Subcutaneous abdominal adipose tissue (tissue), 5 donors: ENCODE measurements around the gene FRYL.
A peak's percentile ranks its signal among the peaks of the same experiment; 100 is the strongest.
"Not testable (repeated sequence)": the region's sequence is repeated elsewhere in the genome, so short reads cannot be mapped to it uniquely, and the experiment has no call there.

Experiments used
- H3K27ac ChIP-seq: one replicate; pipeline ENCODE4 v1.7.0; 2013; ENCODE audit warnings: low read depth, mild to moderate bottlenecking, inconsistent platforms, low read length, moderate library complexity
- H3K27me3 ChIP-seq, 5 donors: one replicate each; pipeline ENCODE4 v1.7.0; 2013; ENCODE audit warnings: low read length in 5 of 5, inconsistent platforms in 1 of 5; ENCODE audit not compliant: control insufficient read depth in 5 of 5, insufficient read depth in 4 of 5
- H3K36me3 ChIP-seq, 5 donors: one replicate each; pipeline ENCODE4 v1.7.0; 2013; ENCODE audit warnings: low read length in 5 of 5; ENCODE audit not compliant: control insufficient read depth in 5 of 5, insufficient read depth in 5 of 5
- H3K4me1 ChIP-seq, 5 donors: one replicate each; pipeline ENCODE4 v1.7.0; 2013; ENCODE audit warnings: low read length in 5 of 5, mild to moderate bottlenecking in 3 of 5, moderate library complexity in 1 of 5; ENCODE audit not compliant: control insufficient read depth in 5 of 5, insufficient read depth in 5 of 5
- H3K4me3 ChIP-seq, 5 donors: one replicate each; pipeline ENCODE4 v1.7.0; 2013; ENCODE audit warnings: low read length in 5 of 5, low read depth in 1 of 5
- H3K9ac ChIP-seq, 5 donors: one replicate each; pipeline ENCODE4 v1.7.0; 2013; ENCODE audit warnings: low read length in 5 of 5, mild to moderate bottlenecking in 4 of 5, moderate library complexity in 3 of 5
- H3K9me3 ChIP-seq, 5 donors: one replicate each; pipeline ENCODE4 v1.7.0; 2013; ENCODE audit warnings: low read length in 5 of 5; ENCODE audit not compliant: control insufficient read depth in 5 of 5
- donor health status: healthy.
- donor health status: healthy.
- donor health status: healthy.
- donor health status: healthy.
- donor health status: healthy.

The FRYL gene

GRCh38 chr4:48649505-48649904 is 130.6 kb downstream of the FRYL start:
- no peak overlapping the region for H3K27ac ChIP-seq
- H3K4me3 ChIP-seq = no peak overlapping the region

GRCh38 chr4:48645225-48645794 is 134.8 kb downstream of the FRYL start:
- H3K4me1 ChIP-seq = peaks cover 0 to 33% (median 18%) of the 10 kb centered on the region in 5 donors
- H3K9ac ChIP-seq = no peak overlapping the region

More at GRCh38 chr4:48649505-48649904, 130.6 kb downstream of the FRYL start:
- Histone ChIP-seq H3K27me3 (no peaks in the 10 kb centered on the region), H3K4me1 (peaks cover 0 to 24% (median 10%) of the 10 kb centered on the region in 5 donors), H3K9ac (no peak overlapping the region), H3K36me3 (peaks cover 0 to 5% (median 0%) of the 10 kb centered on the region in 5 donors), H3K9me3 (no peaks in the 10 kb centered on the region)

GRCh38 chr4:48642421-48643374 is 137.4 kb downstream of the FRYL start:
- Histone ChIP-seq H3K4me1 (peaks cover 0 to 36% (median 16%) of the 10 kb centered on the region in 5 donors), H3K9ac (no peak overlapping the region), H3K9me3 (no peaks in the 10 kb centered on the region), H3K4me3 (no peak overlapping the region), H3K27ac (peak overlapping the region; percentile 28), H3K36me3 (no peaks in the 10 kb centered on the region), H3K27me3 (no peaks in the 10 kb centered on the region)

More at GRCh38 chr4:48645225-48645794, 134.8 kb downstream of the FRYL start:
- H3K27ac ChIP-seq = peak overlapping the region; percentile 2
- no peaks in the 10 kb centered on the region for H3K27me3 ChIP-seq
- no peak overlapping the region for H3K4me3 ChIP-seq
- H3K9me3 ChIP-seq = no peaks in the 10 kb centered on the region
- peaks cover 0 to under 1% (median 0%) of the 10 kb centered on the region in 5 donors for H3K36me3 ChIP-seq

- Histone ChIP-seq H3K27me3 (no peaks in the 10 kb centered on the region), H3K9ac (no peak overlapping the region), H3K27ac (no peak overlapping the region), H3K9me3 (no peaks in the 10 kb centered on the region), H3K36me3 (no peaks in the 10 kb centered on the region), H3K4me1 (peaks cover 0 to 36% (median 16%) of the 10 kb centered on the region in 5 donors), H3K4me3 (no peak overlapping the region)
Measured at GRCh38 chr4:48641401-48641800, 138.7 kb downstream of the FRYL start.

GRCh38 chr4:48640699-48641098 is 139.4 kb downstream of the FRYL start:
- Histone ChIP-seq H3K9me3 (no peaks in the 10 kb centered on the region), H3K9ac (no peak overlapping the region), H3K36me3 (no peaks in the 10 kb centered on the region), H3K4me3 (no peak overlapping the region), H3K27me3 (no peaks in the 10 kb centered on the region), H3K27ac (peak overlapping the region; percentile 27), H3K4me1 (peaks cover 0 to 39% (median 16%) of the 10 kb centered on the region in 5 donors)

- H3K9me3 ChIP-seq = no peaks in the 10 kb centered on the region
- no peak overlapping the region for H3K9ac ChIP-seq
- no peak overlapping the region for H3K4me3 ChIP-seq
- H3K27me3 ChIP-seq = no peaks in the 10 kb centered on the region
- peaks cover 0 to 43% (median 20%) of the 10 kb centered on the region in 5 donors for H3K4me1 ChIP-seq
- H3K36me3 ChIP-seq = no peaks in the 10 kb centered on the region
- peak overlapping the region; percentile 27 for H3K27ac ChIP-seq
Measured at GRCh38 chr4:48640225-48640624, 139.9 kb downstream of the FRYL start.

GRCh38 chr4:48639807-48640206 is 140.3 kb downstream of the FRYL start:
- H3K9ac ChIP-seq = no peak overlapping the region
- no peaks in the 10 kb centered on the region for H3K27me3 ChIP-seq
- H3K4me3 ChIP-seq = no peak overlapping the region
- peaks cover 0 to 44% (median 23%) of the 10 kb centered on the region in 5 donors for H3K4me1 ChIP-seq
- no peaks in the 10 kb centered on the region for H3K9me3 ChIP-seq
- no peaks in the 10 kb centered on the region for H3K36me3 ChIP-seq
- peak overlapping the region; percentile 27 for H3K27ac ChIP-seq

GRCh38 chr4:48638586-48638985 is 141.5 kb downstream of the FRYL start:
- not testable (repeated sequence) for H3K27me3 ChIP-seq, H3K9me3 ChIP-seq, H3K9ac ChIP-seq, H3K36me3 ChIP-seq, H3K27ac ChIP-seq, H3K4me3 ChIP-seq
- peaks cover 0 to 44% (median 23%) of the 10 kb centered on the region in 5 donors for H3K4me1 ChIP-seq

- no peak overlapping the region for H3K27ac ChIP-seq
- H3K36me3 ChIP-seq = no peaks in the 10 kb centered on the region
- H3K9me3 ChIP-seq = no peaks in the 10 kb centered on the region
- no peaks in the 10 kb centered on the region for H3K27me3 ChIP-seq
- H3K4me3 ChIP-seq = no peak overlapping the region
- no peak overlapping the region for H3K9ac ChIP-seq
- peaks cover 0 to 30% (median 9%) of the 10 kb centered on the region in 5 donors for H3K4me1 ChIP-seq
Measured at GRCh38 chr4:48636911-48637310, 143.2 kb downstream of the FRYL start.

- Histone ChIP-seq H3K27me3 (no peaks in the 10 kb centered on the region), H3K4me1 (peaks cover 0 to 23% (median 9%) of the 10 kb centered on the region in 5 donors), H3K9me3 (no peaks in the 10 kb centered on the region), H3K27ac (no peak overlapping the region), H3K9ac (no peak overlapping the region), H3K4me3 (no peak overlapping the region), H3K36me3 (peaks cover 0 to 2% (median 0%) of the 10 kb centered on the region in 5 donors)
Measured at GRCh38 chr4:48635980-48636379, 144.1 kb downstream of the FRYL start.
